KG1 (cell line): Measurements from ENCODE around the gene ATOSB.

Experiments
- DNase-seq: peaks from one replicate; lab custom pipeline; 2025; lab: John Stamatoyannopoulos, UW

The ATOSB gene

GRCh38 chr9:35054185-35054835 lies 61.4 kb downstream of the ATOSB start:
- DNase-seq: no peak
